Measurements from ENCODE around the gene PPP1R12B.
"Not testable (repeated sequence)": the region's sequence is repeated elsewhere in the genome, so short reads cannot be mapped to it uniquely, and the experiment has no call there.

The PPP1R12B gene

DNA sequence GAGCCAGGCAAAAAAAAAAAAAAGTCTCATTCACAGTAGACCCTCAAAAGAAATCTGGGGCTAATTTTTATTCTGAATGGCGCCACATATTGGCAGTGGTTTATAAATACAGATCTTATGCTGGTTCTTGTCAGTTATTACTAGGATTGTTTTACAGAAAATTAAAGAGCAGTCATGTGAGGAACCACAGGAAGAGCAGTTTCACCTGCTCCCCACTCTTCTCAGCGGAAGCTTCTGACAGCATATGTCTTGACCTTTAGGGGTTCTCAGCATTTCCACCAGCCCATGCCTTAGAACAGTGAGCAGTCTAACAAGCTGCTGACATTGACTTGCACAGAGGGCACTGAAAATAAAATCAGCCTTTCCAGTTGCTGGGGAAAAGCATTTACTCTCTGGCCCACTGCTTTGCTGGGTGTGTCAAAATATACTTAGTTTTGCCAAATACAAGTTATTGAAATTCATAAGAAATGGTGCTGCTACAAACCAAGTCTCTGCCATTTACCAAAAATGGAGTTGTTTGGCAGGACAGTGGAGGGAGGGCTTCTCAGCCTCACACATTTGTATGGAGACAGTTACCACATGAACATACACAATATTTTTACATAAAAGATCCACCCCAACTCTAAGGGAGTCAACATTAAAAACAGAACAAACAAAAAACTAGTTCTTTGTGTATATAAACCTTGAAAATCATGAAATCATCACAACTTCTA, 217.5 kb downstream of the PPP1R12B start:
- no peak for DNase-seq (ENCODE audit: low read depth, low spot score)
- no peak overlapping the region for H3K4me3 ChIP-seq (ENCODE audit: low read length)

DNA sequence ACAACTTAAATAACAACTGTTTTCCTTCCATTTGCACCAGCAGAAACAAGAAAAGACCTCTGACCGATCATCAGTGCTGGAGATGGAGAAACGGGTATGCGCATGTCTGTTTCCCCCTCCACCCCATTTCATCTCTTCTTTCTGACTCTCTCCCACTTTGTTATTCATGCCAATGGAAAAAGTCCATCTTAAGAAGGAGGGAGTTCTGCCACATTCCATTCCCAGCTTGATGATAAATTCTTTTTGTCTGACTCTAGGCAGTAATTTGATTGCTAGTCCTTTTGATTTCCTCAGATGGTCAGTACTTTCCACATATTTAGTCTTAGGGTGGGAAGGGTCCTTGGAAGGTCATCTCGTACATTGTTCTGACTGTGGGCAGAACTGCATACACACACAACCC, 219.2 kb downstream of the PPP1R12B start:
- DNase-seq (ENCODE audit: low read depth, low spot score) = no peak
- H3K4me3 ChIP-seq (ENCODE audit: low read length) = no peak overlapping the region

DNA sequence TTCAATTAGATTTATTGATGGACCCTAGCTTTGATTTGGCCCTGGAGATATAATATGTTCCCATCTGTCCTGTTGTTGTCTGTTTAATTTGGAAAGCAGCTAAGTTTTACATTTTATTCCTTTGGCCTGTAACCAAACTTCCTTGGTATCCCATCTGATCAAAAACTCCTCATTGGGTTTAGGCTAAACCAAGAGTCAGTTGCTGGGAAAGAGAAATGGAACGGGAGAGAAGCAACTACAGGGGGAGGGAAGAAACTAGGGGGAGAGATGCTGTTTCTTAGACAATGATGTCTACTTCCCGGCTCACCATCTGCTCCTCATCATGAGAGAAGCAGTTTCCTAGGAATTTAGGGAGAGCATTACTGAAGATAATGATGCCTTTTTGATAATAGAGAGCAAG, 219.9 kb downstream of the PPP1R12B start:
- no peak overlapping the region for H3K4me3 ChIP-seq (ENCODE audit: low read length)
- DNase-seq (ENCODE audit: low read depth, low spot score) = no peak

DNA sequence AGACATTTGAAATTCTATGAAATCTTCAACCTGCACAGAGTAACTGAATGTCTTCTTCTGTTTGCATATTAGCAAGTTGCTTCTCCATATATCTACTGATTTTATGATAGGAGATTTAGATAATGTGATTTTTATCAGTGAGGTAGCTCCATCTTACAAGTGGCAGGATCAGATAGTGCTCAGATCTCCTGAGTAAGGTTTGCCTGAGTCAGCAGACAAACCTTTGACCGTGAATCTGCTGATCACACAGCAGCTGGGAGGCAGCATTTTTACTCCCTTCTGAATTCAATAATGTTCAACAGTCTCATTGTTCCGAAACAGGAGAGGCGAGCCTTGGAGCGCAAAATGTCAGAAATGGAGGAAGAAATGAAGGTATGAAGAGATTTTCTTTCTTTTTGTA, 220.3 kb downstream of the PPP1R12B start:
- no peak overlapping the region for H3K4me3 ChIP-seq (ENCODE audit: low read length)
- DNase-seq (ENCODE audit: low read depth, low spot score) = no peak

DNA sequence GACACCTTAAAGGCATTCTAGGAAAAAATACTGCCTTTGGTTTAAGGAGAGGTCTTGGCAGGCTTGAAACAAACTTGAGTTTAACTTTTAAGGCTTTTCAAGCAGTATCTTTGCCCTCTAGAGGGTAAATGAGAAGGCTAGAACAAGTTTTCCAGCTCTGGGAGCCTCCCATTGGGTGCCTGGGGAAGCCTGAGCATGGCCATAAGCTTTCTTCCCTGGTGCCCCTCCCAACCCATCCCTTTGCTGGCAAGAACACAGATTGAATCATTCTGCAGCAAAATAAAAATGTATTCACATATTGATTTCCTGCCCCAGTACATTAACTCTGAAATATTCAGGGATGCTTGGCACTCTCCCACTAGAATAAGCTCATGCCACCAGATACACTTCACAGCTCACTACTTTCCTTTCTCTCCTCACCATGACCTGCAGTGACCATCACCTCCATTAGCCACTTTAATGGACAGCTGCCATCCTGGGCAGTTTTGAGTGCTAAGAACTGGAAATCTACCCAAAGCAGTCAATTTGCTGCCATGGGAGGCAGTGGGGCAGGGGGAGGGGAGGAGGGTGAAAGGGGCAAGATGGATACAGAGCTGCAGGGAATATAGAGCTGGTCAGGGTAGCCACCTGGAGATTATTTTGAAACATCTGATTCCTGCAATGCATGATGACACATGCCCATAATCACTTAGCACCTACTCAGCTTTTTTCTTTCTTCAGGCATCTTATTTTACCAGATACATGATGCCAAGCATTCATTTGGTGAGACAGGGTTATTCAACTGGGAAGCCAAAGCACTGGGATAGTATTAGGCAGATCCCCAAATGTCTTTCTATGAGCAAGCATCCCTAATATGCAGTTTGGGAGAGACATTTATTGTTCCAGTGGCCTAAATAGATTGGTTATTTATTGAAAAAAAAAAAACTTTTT, 221.2 kb downstream of the PPP1R12B start:
- H3K4me3 ChIP-seq (ENCODE audit: low read length) = no peak overlapping the region
- no peak for DNase-seq (ENCODE audit: low read depth, low spot score)

DNA sequence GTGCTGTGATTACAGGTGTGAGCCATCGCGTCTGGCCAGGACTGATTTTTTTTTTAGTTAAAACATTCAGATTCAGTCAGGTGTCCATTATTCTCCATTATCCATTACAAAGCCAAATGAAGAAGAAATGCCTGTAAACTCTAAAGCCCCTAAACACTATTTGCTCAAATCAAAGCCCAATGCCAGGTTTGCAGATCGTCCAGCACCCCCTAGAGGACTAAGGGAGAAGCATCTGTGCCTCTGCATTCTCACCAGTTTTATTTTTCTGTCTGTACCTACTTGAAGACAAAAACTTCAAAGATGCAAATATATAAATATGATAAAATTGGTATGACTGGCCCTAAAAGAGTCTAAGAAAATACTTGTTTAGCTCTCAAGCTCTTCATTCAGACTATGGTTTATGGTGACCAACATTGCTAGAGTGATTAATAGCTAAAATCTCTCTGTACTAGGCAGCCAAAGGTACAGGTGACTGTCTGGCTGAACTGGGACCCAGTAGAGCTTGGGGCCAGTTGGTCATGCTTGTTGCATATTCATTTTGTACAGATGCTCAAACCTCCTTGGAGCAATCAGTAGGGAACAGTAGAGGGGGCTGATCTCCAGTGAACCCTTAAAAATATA, 223.3 kb downstream of the PPP1R12B start:
- DNase-seq (ENCODE audit: low read depth, low spot score) = peak; percentile 35

DNA sequence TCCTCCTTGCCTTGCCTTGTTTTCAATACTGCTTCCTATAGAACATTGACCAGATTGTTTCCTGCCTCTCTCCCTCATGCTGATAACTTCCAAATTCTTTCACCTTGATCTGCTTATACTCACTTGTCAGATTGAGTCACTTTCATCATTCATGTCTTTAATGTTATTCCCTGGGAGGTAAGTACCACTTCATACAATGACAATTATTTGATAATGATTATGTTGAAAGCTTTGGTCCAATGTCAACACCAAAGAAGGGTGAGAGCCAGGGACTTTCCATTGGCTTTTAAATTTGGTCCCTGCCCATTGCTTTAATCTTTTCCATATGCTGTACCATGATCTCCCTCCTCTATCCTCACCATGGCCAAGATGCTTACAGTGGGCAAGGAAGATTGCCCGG, 224.4 kb downstream of the PPP1R12B start:
- H3K4me3 ChIP-seq (ENCODE audit: low read length) = no peak overlapping the region
- no peak for DNase-seq (ENCODE audit: low read depth, low spot score)

More for the DNA sequence above, 223.3 kb downstream of the PPP1R12B start:
- H3K4me3 ChIP-seq (ENCODE audit: low read length) = no peak overlapping the region

DNA sequence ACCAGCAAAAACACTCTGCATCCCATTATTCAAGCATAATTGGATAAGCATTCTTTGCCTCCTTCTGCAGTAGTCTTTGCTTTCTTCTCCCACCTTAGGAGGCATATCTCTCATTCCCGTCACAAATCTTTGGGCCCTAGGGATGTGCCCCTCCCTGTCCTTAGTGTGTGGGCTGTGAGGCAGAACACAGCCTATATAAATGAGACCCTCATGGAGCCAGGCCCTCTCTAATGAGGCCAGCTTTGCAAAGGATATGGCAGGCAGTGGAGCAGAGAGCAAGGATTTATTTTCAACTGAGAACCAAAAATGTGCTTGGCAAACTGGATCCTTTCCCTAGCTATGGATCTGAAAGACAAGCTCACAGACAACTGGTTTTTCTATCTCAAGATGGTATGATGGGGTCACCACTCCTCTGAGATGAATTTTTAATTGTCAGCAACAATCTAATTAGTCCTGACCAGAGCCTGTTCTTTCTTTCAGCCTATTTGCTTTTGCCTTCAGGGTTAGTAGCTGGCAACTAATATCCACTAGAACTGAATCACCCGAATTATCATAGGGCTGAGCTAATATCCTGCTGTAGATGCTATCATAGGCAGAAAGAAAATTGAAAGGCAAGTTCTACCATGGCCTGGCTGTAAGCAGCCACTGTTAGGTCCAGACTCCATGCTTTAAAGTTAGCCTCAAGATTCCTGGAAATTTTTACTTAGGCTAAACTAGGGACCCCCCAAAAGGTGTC, 227.6 kb downstream of the PPP1R12B start:
- DNase-seq (ENCODE audit: low read depth, low spot score) = no peak
- no peak overlapping the region for H3K4me3 ChIP-seq (ENCODE audit: low read length)

DNA sequence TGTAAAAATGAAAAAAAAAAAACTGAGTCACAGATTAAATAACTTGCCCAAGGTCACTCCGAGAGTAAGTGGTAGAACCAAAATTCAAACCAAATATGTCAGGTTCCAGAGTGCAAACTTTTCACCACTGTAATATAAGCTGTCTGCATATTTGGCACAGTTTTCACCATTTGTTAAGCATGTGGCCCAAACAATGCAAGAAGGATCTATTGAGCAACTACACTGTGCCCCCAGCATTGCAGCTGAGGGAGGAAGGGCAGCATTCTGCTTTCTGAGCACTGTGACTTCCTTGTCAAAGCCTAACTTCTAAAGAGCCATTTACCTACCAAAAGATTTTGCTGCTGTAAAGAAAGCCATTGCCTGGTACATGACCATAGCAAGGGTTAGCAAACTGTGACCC, 228.3 kb downstream of the PPP1R12B start:
- no peak overlapping the region for H3K4me3 ChIP-seq (ENCODE audit: low read length)
- no peak for DNase-seq (ENCODE audit: low read depth, low spot score)

DNA sequence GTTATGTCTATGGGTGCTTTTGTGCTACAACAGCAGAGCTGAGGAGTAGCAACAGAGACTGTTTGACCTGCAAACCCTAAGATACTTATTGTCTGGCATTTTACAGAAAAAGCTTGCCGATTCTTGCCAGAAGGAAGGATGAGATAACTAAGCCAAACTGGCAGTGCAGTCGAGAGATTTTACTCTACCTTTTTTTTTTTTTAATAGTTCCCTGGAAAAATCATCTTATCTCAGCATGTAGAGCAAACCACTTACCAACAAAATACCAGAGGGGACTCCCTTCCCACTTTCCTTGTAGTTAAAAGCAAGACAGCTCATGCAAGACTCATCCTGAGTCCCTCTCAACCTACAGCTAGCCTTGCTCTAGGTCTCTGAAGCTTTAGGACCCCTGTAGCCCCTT, 228.9 kb downstream of the PPP1R12B start:
- no peak for DNase-seq (ENCODE audit: low read depth, low spot score)
- no peak overlapping the region for H3K4me3 ChIP-seq (ENCODE audit: low read length)

DNA sequence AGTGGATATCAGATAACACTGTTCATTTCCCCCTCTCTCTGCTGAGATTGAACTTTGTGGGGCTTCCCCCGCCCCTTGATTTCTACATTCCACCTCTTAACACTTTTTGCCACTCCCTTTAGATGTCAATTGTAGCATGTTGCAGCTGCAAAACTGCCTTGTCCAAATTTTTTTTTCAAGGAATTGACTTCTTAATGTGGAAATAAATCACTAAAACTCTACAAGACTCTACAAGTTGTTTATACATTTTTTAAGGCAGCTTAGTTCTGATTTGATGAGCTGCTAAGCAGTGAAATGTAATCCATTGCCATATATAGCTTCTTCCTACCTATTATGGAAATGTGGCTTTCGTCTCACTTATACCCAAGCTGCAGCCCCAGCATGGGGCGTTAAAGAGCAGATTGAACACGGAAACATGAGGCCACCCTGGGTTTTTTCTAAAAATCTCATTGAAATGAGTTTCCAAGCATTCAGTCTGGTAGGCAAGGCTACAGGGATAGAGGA, 229.6 kb downstream of the PPP1R12B start:
- DNase-seq (ENCODE audit: low read depth, low spot score) = no peak
- H3K4me3 ChIP-seq (ENCODE audit: low read length) = no peak overlapping the region

DNA sequence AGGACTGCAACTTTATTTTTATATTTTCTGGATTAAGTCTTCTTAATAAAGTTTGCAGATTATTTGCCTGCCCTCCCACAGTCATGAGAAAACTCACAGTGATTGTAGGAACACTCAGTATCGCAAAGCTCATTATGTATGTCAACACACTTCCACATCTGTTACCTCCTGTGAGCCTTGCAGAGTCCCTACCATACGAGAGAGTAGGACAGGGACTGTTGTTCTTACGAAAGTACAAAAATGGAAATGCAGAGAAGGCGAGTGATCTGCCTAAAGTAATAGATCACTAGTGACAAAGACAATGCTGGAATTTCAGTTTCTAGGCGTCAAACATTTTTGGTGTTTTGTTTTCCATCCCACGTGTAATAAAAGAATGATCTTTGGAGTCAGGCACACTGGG, 230.1 kb downstream of the PPP1R12B start:
- no peak for DNase-seq (ENCODE audit: low read depth, low spot score)
- H3K4me3 ChIP-seq (ENCODE audit: low read length) = no peak overlapping the region

DNA sequence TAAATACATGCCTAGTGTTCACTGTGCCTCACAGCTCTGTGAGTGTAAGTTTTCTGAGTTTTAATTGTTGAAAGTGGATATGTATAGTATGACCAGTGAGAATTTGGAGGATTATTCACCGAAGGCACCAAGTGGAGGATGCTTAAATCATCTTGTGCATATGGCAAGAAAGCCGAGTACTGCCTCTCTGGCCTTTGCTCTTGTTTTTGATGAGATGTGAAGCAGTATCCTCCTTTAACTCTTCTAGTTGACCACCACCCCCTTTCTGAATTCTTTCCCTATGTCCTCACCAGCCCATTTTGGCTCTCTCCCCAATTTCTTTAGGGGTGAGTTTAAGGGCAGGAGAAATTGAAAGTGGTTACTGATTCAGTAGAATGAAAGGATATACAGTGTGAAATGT, 231.3 kb downstream of the PPP1R12B start:
- H3K4me3 ChIP-seq (ENCODE audit: low read length) = no peak overlapping the region
- DNase-seq (ENCODE audit: low read depth, low spot score) = no peak

DNA sequence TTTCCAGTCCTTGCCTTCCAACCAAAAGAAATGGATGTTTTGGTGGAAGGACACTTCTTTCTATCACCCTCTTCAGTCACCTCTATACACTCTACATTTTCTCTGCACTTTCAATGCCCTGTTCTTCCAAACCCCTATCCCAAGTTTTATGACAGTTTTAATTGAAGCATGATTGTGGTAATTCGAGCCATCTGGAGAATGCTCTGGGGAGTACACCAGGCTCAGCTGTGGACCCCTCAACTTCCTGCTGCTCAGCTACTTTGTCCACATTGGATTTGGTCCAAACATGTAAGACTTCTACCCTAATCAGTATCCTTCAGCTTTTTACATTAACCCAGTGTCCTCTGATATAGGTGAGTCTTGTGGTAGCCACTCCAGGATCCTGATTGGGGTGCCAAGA, 232.1 kb downstream of the PPP1R12B start:
- no peak overlapping the region for H3K4me3 ChIP-seq (ENCODE audit: low read length)
- DNase-seq (ENCODE audit: low read depth, low spot score) = no peak

DNA sequence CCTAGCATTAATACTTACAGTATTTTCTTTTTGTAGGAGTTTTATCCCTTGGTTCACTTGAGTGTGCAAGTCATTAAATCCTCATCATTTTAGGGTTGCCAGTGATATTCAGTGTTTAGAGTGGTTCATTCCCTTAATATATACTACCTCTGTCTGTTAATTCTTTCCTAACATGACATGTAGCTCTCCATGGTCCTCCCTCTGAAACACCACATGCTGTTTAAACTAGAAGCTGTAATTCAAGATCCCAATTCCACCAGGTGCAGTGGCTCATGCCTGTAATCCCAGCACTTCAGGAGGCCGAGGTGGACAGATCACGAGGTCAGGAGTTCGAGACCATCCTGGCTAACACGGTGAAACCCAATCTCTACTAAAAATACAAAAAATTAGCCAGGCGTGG, 233.9 kb downstream of the PPP1R12B start:
- H3K4me3 ChIP-seq (ENCODE audit: low read length); DNase-seq (ENCODE audit: low read depth, low spot score): not testable (repeated sequence)

DNA sequence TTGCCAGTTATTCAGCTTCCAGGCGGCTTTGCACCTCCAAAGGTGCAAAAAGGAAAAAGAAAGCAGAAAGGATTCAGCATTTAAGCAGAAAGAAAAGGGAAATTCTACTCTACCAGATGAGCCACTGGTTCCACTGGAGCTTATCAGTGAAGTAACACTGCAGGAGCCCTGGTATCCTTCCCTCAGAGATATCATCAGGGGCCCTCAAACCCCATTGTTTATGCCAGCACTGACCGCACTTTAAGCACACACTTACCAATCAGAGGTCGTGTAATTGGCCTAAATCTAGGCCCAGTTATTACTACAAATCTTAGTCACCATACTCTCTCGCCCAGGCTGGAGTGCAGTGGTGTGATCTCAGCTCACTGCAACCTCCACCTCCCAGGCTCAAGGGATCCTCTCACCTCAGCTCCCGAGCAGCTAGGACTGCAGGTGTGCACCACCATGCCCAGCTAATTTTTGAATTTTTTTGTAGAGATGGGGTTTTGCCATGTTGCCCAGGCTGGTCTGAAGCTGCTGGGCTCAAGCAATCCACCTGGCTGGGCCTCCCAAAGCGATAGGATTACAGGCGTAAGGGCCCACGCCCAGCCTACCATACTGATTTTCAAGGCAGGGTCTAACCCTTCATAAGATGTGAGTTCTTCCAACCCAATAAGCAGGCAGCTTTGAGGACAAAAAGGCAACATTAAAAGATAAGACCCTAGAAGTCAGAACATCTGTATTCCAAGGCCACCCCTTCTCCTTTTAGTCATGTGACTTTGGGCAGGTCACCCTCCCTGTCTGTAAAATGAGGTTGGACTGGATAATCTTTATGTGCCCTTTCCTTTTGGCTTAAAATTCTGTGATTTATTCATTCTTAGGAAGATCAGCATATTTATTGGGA, 236.4 kb downstream of the PPP1R12B start:
- DNase-seq (ENCODE audit: low read depth, low spot score) = no peak

DNA sequence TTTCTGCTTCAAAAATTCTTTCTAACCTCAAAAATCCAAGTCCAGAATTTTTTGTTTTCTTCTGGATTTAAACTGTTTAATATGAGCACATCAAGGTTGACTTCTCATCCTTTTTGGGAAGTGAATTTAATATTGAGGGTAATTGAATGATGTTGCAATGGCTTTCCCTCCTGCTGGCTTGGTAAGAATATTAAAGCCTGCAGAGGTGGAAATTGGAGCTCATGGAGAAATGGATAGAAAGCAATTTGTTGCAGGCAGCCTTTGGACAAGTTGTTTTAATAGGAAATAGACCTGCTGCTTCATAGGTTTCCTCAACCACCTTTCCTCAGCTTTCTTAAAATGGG, 237.1 kb downstream of the PPP1R12B start:
- H3K4me3 ChIP-seq (ENCODE audit: low read length) = no peak overlapping the region
- DNase-seq (ENCODE audit: low read depth, low spot score) = no peak

More for the DNA sequence above, 236.4 kb downstream of the PPP1R12B start:
- H3K4me3 ChIP-seq (ENCODE audit: low read length) = no peak overlapping the region

DNA sequence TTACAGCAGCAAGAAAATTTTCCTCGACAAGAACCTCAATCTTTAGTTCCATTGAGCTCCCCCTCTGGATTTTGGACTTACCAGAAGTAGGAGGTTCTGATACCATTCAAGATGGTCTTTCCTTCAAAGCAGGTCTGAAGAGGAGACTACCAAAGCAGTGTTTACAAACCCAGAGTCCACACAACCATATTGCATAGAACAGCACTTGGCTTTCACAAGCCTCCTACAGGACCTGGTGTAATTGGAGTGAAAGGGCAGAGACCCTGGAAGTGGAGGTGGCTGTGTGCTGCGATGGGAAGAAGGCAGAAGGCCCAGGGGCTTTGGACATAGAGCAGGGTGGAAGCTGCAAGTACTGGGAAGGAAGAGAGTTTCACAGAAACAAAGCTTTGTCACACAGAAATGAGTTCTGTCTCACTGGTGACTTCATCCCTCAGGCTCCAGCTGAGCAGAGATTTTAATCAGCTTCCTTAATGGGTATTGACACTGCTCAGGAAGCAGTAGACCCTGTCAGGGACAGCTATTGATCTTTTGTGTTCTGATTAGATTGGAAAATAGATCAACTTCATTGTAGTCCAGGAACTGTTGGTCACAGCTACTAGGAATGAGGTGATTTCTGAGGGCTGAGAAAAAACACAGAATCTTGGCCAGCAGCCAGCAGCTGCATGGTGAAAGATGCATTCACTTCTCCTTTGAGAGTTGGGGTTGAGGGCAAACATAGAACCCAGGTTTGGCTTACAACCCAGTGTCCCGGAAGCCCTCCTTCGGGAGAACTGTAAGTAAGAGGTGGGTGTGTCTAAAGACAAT, 237.7 kb downstream of the PPP1R12B start:
- DNase-seq (ENCODE audit: low read depth, low spot score) = no peak
- no peak overlapping the region for H3K4me3 ChIP-seq (ENCODE audit: low read length)
